GM19438 (cell line): ENCODE results near the gene RNF113B.

Source experiments
- ATAC-seq: cut with Tn5 transposase; IDR thresholded peaks from one replicate; pipeline ENCODE4 v1.9.1; 2021; ENCODE audit warnings: low read depth; ENCODE audit not compliant: unreplicated experiment

RNF113B gene

DNA sequence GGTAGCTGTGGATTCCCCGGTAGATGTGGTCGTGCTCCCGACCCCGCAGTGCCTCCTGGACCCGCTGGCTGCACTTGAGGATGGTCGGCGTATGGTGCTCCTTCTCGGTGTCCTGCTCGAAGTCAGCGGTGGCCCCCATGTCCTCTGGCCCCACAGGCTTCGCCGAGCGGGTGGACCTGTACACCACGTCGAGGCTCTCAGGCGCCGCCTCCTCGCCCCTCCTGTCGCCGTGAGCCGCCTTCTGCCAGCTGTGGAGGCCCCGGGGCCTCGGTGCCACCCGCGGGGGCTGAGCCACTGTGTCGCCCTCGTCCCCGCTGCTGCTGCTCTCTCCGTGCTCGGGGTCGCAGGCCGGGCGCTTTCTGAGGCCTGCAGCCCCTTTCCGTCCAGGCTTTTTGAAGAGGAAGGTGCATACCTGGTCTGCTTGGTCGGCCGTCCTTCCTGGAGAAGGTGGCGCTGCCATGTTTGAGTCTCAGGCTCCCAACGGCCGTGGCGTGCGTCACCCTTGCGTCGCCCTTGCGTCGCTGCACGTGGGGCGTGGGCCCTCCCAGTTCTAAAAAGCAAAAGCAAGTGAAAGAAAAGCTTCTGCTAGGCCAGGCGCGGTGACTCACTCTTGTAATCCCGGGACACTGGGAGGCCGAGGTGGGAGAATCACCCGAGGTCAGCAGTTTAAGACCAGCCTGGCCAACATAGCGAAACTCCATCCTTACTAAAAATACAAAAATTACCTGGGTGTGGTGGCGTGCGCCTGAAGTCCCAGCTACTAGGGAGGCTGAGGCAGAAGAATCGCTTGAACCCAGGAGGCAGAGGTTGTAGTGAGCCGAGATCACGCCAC, at the start of gene RNF113B:
Gene RNF113B, minus strand, starts transcription at position 493 of the 832 bp plus-strand sequence. Its CDS starts 33 bp downstream, at position 460.
- ATAC-seq: no peak

DNA sequence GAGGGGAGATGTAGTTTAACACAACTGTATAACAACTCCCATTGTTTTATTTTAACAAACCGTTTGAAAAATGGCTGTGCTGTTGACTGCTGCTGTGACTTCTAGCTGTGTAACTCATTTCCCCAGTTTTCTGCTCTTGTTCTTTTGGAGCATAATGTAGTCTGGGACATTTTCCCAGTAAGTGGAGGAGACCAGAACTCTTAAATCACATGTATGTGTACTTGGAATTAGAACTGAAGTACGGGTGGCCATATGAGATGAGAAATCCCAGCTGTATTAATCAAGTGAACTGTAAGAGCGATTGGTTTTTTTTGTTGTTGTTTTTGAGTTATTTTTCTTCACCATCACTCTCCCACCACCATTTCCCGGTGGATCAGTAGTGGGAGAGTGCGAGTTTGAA, 49.4 kb upstream of the RNF113B start:
- no peak for ATAC-seq

DNA sequence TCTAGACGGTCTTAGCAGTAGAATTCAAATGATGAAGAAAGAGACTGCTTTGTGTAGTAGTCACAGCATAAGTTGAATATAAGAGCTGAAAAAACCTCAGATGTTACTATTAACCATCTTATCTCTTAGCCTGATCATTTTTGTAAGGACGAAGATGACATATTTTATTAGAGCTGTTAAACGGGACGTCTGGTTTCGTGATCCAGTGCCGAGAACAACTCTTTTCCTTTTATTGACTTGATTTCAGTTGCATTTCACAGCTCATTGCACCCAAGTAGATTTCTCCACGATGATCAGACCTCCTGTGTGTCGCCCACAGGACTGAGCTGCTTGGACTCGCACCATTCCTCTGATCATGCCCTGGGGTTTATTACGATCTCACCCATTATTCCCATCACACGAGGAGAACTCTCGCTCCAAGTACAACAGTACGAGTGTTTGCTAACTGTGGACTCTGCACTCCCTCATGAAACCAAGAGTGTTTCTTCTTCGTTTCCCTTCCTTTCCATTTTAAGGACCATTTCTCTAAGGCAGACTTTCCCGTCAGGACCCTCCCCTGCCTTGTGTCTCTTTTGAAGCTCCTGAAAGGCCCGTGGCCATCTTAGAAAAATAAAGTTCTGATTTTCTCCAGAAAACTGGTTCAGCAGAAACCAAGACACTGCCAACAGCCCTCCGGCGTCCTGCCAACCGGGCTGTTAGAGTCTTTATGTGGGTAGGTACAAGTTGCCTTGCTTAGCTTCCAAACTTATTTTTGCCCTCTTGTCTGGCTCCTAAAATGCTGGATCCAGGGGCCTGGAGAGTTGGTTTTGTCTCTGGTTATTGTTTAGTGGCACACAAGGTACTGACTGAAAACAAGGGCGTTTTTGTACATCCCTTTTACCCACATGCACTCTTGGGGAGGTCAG, 48.2 kb upstream of the RNF113B start:
- ATAC-seq: no peak

DNA sequence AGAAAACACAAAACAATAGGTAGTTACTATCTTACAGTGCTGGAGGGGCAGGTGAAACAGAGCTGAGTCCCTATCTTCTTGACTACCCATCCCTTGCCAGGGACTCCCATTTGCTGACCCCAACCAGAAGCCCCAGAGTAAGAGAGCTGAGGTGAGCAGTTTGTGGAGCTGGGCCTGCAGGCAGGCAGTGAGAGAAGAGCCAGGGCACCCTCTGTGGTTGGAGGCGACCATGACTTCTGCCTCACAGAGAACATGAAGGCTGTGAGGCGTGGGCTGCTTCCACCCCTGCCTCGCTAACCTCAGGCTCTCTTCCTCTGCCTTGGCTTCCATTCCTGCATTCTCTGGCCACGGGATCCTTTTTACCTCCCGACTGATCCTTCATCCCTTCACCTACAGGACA, 47.5 kb upstream of the RNF113B start:
- ATAC-seq: no peak

DNA sequence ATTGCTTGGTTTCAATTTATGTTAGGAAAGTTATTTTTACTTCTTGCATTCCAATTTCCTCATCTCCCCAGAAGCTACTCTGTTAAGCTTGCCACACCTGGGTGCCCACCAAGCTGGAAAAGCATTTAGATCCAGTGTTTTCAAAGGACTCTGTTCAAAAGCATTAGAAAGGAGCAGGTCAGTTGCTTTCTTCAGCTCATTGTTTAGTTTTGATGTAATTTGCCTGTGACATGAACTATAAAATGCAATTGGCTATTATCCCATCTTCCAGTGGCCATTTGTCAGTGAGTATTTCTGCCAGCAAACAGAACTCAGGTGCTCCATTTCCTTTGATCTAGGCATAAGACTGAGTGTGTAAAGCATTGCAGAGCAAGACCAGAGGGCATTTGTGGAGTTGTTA, 46.7 kb upstream of the RNF113B start:
- no peak for ATAC-seq

DNA sequence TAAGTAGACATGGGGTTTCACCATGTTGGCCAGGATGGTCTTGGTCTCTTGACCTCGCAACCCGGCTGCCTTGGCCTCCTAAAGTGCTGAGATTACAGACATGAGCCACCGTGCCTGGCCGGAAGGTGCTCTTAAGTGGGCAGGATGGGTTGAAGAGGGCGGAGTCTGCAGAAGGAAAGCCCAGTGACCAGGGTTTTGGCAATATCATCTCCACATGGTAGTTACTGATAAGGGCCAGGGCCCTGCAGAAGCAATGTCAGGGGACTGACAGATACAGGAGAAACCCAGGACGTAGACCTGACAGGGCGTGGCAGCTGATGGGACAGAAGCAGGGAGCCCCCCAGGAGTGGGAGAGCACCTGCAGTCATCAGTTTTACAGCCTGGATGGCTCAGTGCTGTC, 45.7 kb upstream of the RNF113B start:
- ATAC-seq: no peak

DNA sequence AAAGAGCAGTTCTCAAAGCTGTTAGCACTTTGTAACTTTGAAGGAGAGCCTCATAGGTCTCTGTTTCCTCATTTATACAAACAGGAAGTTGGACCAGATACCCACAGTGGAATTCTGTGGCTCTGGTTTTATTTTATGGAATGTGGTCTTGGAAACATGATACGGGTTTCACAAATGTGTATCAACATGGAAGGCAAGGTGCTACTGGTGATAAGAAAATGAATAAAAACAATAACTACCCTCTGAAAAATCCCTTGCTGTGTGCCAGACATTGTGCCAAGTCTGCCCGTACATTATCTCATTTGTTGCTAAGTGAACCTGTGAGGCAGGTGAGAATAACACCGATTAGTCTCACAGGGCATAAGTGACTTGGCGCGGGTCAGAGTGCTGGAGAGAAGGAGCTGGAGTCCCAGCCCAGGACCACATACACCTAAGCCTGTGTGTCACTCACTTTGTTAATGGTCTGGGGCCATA, 45.0 kb upstream of the RNF113B start:
- no peak for ATAC-seq

DNA sequence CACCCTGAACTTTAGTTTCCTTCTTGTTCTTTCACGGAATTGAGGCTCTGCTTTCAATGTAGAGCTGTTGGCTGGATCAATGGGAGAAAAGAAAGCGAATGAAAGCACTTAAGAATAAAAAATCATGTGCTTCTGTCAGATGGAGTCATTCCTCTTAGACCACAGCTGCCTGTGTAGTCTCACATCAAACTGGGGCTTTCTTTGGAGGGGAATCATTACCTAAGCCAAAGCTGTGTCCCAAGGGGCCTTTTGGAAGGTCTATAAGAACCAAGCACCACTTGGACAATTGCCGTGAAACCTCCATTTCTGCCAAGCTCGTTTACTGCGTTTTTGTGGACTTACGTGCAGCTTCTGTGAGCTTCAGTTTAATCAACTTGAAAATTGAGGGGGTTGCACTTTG, 44.2 kb upstream of the RNF113B start:
- ATAC-seq: no peak

DNA sequence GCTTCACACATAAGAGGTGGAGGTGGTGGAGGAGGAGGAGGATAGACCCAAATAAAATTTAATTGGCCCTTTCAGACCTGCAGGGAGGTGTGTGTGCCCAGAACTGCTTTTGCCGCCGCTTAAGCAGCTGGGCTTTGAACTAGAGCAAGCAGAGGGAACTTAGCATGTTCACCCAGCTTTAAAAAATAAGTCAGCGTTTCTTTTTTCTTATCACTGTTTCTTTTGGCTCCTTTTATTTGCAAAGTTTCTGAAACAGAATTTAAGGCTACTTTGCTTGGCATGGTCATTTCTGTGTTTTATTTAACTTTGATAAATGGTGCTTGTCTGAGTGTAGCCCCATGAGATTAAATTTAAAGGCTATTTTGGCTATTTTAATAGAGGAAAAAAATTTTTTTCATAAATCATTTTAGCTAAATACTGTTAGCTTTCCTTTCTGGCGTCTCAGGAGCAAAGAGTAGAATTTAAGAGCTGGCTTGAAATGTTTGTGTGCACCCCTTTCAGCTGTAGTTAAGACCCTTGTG, 43.3 kb upstream of the RNF113B start:
- no peak for ATAC-seq

DNA sequence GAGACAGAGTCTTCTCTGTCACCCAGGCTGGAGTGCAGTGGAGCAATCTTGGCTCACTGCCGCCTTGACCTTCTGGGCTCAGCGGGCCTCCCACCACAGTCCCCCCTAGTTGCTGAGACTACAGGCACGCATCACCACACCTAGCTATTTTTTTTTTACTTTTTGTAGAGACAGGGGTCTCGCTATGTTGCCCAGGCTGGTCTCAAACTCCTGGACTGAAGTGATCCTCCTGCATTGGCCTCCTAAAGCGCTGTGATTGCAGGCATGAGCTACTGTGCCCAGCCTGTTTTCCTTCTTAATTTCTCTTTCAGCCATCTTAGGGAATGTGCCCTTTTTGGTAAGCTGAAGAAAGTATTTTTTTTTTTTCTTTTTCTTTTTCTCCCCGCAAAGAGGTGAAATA, 42.6 kb upstream of the RNF113B start:
- ATAC-seq: no peak

DNA sequence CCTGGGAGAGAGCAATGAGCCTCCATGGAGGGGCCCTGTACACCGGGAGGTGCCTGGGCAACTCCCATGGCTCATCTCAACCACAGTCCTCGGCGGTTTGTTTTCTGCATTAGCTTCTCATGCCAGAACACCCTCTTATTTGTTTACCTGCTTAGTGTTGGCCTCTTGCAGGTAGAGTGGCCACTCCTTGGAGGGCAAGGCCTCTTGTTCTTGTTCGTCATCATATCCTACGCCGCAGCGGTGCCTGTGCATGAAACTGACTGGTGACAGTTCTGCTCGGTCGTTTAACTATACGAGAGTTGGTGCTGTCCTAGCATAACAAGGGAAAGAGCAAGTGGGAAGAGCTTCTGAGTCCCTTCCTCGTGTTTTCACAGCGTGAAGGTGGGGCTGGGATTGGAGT, 40.5 kb upstream of the RNF113B start:
- ATAC-seq: no peak

DNA sequence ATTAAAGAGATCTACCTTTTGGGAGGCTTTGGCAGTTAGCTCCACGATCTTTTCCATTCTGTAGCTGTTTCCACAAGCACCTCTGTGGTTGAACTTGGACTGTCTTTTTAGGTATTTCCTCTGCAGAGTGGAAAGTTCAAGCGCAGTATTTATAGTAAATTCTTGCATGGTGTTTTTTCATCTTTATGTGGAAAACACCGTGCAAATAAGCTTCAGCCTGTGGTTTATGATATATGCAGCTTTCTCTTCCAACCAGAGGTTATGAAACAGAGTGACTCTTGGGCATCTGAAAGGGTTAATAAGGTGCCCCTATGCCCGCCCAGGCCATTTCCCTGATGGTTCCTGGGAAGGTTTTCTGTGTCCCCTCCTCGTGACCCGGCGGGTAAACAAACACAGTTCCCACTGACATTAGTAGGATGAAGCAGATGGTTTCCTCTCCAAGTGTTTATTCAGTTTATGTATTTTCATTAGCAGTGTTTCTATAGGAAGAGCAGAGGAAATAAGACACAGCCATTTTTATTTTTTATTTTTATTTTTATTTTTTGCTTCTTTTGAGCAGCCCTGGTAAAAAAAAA, 39.7 kb upstream of the RNF113B start:
- no peak for ATAC-seq

DNA sequence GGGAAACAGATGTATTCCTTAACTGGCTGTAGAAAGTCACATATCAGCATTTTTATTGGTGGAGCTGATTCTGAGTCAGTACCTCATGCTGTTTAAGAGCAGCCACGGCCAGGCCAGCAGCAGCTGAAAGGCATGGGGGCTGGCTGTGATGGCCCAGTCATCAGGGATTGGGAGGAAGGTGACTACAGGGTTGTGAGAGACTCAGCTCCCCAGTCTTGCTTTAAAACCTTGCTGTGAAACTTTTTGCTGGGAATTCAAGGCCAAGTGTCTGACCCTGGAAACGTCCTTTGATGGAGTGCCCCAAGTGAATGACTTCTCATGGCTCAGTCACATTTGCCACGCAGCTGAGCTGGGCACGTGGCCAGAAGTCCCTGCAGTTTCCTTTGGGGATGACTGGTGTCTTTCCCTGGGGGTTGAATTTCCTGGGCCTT, 39.1 kb upstream of the RNF113B start:
- no peak for ATAC-seq

DNA sequence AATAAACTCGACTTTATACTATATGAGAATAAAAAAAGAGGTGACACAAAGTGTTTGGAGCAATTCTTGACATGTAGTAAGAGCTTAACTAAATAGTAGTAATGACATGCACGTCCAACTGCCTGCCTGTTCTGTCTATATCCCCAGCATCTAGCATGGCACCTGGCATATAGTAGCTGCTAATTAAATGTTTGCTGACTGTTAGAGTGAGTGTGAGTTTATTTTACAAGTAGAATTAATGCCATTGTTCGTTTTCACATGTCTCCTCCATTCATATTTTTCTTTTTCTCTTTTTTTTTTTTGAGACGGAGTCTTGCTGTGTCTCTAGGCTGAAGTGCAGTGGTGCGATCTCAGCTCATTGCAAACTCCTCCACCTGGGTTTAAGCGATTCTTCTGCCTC, 38.4 kb upstream of the RNF113B start:
- no peak for ATAC-seq

DNA sequence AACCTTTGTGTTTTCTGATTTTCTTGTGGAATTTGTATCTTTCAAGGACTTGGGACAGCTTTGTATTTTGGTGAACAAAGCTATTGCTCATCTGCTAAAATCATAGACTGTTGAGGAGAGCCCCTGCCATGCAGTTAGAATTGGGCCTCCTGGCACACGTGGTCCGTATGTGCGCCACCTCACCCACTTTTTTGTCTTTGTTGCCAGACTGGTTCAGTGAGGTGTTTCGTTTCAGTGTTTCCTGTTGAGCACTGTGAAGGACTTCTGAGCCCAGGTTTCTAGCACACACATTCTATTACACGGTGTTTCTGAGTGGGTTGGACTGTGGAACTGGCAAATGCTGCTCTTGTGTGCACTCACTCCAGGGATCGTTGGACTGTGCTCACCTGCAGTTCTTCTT, 37.6 kb upstream of the RNF113B start:
- ATAC-seq: no peak

DNA sequence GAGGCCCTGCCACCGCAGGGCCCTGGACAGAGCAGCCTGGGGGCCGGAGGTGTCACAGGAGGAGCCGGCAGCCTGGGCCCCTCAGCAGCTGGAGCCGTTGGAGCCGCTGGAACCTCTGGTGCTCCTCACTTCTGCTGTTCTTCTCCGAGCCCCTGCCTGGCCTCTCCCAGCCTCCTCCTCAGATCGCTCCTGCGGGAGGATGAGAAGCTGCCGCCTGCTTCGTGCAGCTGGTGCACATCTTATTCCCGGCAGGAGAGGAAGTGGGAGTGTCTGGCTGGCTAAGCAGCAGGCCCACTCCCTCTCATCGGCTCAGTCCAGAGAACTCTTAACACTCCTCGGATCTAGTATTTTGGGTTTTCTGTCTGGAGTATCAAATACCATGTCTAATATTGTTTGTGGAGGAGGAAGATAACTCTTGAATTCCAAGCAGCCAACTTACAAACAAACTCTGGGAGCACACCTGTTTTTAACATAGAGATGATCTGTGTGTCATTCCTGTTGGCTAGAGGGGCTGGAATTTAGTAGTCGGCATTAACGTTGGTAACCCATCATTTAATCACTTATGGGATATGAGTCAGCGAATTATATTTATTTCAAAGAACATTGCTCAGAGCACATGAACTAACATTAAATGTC, 37.1 kb upstream of the RNF113B start:
- ATAC-seq: no peak

DNA sequence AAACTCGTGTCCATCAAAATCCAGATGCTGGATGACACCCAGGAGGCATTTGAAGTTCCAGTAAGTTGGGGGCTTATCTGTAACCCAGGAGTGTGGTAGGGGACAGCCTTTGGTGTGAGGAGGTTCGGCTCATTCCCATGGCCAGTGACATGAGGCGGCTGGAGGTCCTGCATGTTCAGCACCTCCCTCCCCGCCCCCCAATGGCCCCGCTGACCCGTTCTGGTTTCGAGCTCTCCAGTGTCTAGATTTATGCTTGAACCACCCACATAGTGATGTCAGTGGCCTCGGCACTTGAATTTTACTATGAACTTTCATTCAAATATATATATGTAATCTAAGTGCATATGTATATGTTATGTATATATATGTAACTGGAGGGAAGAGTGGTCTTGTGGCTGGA, 36.3 kb upstream of the RNF113B start:
- no peak for ATAC-seq

DNA sequence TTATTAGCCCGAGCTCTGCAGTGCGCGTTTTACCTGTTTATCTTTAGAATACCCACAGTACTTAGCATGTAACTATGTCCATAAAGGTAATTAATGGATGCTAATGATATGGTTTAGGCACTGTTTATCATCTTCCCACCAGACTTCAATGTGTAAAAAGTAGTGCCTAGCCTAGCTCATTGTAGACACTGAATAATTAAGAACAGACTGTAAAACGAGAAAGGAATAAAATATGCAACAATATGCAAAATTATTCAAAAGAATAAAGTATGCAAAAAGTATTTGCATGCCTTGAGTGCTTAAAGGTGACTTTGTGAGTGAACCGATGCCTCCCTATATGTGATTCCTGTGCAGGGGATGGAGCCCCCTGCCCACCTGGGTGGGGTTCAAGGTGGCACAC, 35.7 kb upstream of the RNF113B start:
- ATAC-seq: no peak

DNA sequence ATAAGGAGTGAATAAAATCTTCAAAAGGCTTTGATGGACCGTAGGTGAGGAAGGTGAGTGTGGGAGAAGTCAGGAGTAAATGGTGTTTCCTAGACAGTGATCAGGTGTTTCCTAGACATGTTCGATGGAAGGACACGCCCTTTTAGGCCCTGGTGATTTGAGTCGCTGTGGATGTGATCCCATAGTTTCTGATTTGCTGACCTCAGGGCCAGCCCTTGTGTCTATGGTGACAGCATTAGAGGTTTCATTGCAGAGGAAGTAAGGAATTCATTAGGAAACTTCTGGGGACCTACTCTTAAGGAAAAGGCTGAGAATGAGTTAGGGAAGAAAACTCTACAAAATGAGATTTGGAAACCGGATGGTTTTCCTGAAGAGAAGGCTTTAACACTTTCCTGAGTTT, 31.5 kb upstream of the RNF113B start:
- ATAC-seq: no peak

DNA sequence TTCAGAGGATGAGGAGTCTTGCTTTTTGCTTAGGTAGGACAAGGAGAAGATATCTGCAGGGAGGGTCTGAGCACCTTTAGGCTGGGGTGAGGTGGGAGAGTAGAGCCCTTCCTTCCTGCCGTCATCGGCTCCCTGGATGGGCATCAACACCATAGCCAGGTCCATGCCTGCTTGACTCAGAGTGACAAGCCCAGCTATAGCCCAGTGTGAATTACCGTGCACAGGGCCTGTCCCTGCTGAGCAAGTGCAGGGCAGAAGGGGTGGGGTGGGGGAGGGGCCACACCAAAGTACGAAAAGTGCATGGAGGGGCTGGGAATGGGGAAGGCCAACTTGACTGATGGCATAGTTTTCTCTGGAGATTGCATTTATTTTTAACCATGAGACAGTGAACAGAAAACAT, 30.3 kb upstream of the RNF113B start:
- no peak for ATAC-seq
